HL-60/S4 treated with phorbol 12-myristate 13-acetate at 8.2 ng/mL for 4 days and 3 days (cell line): Measurements from ENCODE around the gene SRF.

Source experiments
- in situ Hi-C: fragments of 300-500 bp; cut with MboI; formaldehyde crosslinking; loops from 2 replicates; pipeline ENCODE4 v1.15.0; 2022; ENCODE audit warnings: low sequenced_read_pairs

SRF gene

GRCh38 chr6:43146709-43147688 is 24.1 kb upstream of the SRF start:
- in situ Hi-C loops = loop anchor here (10.0 to 25.0 kb wide), 2 partner anchors 82 to 235 kb away; partner anchors contain the start of gene PTCRA

DNA sequence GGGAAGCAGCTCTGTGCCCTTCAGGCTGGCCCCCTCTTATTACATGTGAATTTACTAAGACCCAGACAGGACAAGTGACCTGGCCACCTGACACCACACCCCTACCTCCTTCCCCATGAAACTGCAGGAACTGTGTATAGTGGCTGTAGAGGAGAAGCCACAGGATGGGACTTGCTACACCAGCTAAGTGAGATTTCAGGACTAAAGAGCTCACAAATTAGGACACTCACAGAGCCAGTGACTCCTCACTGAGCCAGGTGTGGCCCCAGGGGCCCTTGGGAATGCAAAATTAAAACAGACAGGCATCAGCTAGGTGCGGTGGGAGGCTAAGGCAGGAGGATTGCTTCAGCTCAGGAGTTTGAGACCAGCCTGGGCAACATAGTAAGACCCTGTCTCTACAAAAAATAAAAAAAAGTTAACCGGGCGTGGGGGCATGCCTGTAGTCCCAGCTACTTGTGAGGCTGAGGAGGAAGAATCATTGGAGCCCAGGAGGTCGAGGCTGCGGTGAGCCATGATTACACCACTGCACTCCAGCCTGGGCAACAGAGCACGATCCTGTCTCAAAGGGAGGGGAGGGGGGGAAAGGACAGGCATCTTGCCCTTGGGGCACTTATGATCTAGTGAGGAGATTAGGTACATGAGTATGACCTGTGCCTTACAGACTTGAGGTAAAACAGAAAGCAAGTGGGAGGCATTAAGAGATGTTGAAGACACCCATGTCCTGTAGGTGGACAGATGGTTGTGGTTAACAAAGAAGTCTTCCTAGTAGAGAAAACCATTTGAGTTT is 23.2 kb upstream of the SRF start:
- in situ Hi-C loops = loop anchor here (10.0 to 25.0 kb wide), 2 partner anchors 83 to 236 kb away; partner anchors contain the start of gene PTCRA

DNA sequence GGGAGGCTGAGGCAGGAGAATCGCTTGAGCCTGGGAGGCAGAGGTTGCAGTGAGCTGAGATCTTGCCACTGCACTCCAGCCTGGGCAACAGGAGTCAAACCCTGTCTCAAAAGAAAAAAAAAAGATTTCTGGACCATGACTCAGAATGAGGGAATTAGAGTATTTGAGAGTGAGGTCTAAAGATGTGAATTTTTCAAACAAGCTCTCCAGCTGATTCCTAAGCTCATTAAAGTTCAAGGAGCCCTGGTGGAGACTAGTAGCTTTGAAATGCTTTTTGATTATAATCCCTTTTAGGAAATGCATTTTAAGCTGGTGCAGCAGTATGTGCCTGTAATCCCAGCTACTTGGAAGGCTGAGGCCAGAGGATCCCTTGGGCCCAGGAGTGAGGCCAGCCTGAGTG is 21.8 kb upstream of the SRF start:
- in situ Hi-C loops = loop anchor here (10.0 to 25.0 kb wide), 2 partner anchors 84 to 237 kb away; partner anchors contain the start of gene PTCRA

GRCh38 chr6:43150051-43150751 is 20.9 kb upstream of the SRF start:
- in situ Hi-C loops = no loop called here

DNA sequence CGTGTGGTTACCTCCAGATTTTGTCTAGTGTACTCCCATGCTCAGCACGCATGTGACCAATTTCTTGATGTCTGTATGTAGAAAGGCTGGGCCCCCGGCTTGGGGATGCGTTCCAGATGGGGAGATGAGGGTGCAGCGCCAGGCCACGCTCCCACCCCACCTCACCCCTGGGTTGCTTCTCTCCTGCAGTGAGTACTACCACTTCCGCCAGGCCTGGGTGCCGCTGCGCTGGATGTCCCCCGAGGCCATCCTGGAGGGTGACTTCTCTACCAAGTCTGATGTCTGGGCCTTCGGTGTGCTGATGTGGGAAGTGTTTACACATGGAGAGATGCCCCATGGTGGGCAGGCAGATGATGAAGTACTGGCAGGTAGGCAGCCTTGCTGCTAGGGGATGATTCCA is 11.5 kb upstream of the SRF start:
- in situ Hi-C loops = no loop called here

GRCh38 chr6:43163899-43164298 is 7.2 kb upstream of the SRF start:
- in situ Hi-C loops = no loop called here

GRCh38 chr6:43170417-43170930 is 595 bp upstream of the SRF start:
- in situ Hi-C loops = no loop called here

- in situ Hi-C loops = no loop called here
Measured at GRCh38 chr6:43171707-43172103, 636 bp downstream of the SRF start.

DNA sequence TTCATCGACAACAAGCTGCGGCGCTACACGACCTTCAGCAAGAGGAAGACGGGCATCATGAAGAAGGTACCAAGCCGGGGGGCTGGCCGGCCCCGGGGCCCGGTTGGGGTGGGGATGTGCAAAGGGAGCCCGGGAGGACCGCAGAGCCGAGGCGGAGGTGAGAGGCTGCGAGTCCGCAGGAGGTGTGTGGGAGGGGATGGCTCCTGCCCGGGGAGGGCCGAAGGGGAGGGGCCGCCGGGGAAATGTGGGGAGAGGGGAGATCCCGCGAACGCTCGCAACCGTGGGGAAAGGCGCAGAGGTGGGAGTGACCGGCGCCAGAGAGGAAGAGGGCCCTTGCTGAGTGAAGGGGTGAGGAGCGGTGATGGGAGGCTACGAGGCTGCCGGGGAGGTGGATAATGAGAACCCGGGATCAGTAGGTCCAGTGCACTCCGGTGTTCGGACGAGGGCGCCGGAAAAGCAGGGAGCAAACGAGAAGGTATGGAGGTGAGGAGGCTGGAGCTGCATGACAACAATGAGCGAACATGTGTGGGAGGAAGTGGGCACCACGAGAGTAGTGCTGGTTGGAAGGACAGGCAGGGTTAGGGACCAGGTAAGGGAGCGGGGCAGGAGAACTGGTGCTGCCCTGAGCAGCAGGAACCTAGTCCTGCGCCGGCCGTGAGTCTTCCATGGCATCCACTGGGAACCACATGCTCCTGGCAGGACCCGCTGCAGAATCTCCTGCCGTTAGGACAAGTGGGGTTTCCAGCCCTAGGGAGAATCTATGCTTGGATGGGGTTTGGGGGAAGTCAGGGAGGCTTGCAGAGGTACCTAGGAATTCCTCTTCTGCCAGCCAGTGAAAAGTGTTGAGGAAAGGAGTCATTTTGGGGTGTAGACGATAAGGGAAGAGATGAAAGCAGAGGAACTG is 1.3 kb downstream of the SRF start:
- in situ Hi-C loops = no loop called here

DNA sequence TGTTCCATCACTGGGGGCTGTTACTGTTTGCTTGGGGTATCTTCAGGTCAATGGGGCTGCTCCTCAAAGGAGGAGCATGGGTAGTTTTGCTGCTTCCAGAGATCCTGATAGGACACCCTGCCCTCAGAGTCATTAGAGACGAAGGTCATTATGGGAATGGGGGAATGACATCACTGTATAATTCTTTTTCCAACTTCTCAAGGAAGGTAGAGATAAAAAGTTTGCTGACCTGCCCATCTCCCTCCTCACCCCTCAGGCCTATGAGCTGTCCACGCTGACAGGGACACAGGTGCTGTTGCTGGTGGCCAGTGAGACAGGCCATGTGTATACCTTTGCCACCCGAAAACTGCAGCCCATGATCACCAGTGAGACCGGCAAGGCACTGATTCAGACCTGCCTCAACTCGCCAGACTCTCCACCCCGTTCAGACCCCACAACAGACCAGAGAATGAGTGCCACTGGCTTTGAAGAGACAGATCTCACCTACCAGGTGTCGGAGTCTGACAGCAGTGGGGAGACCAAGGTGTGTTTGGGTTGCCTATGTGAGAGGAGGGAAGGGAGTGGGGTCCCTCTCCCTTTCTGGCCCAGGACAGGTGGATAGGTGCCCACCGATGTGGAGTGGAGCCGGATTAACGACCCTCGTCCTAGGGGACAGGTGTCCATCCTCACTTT is 2.7 kb downstream of the SRF start:
- in situ Hi-C loops = no loop called here

GRCh38 chr6:43174263-43175112 is 3.4 kb downstream of the SRF start:
- in situ Hi-C loops = no loop called here

GRCh38 chr6:43175676-43176422 is 4.8 kb downstream of the SRF start:
- in situ Hi-C loops = no loop called here

GRCh38 chr6:43176423-43176786 is 5.3 kb downstream of the SRF start:
- in situ Hi-C loops = no loop called here

- in situ Hi-C loops = no loop called here
Measured at GRCh38 chr6:43178150-43178549, 7.1 kb downstream of the SRF start.

GRCh38 chr6:43178951-43179830 is 8.1 kb downstream of the SRF start:
- in situ Hi-C loops = no loop called here

DNA sequence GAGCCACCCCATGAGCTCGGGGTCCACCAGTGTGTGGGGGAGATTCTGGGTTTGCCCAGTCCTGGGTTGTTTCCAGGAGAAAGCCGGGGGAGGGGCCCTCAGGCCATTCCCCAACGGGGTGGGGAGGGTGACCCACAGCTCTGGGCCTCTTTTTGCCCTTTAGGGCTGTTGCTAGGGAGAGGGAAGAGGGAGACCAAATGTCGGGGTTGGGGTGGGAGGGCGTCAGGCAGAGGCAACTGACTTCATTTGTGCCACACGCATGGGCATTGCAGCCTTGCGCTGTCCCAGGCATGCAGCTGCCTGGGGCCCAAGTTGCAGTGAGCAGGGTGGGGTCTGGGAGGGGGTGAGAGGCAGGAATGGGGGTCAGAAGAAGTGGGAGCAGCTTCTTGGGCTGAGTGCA is 9.0 kb downstream of the SRF start:
- in situ Hi-C loops = no loop called here

- in situ Hi-C loops = no loop called here
Measured at GRCh38 chr6:43180985-43181384, 9.9 kb downstream of the SRF start.
